ENCODE measurements around the gene GLTP. TPM values are rescaled to one million over a fixed set of nuclear protein-coding genes. Genes with fewer than 3 reads are reported as not detected.

The GLTP gene
- total and polyA plus RNA-seq, 2 of the 4 experiments (the other 2 are of a cell fraction): 34.4 to 58.4 TPM

DNA sequence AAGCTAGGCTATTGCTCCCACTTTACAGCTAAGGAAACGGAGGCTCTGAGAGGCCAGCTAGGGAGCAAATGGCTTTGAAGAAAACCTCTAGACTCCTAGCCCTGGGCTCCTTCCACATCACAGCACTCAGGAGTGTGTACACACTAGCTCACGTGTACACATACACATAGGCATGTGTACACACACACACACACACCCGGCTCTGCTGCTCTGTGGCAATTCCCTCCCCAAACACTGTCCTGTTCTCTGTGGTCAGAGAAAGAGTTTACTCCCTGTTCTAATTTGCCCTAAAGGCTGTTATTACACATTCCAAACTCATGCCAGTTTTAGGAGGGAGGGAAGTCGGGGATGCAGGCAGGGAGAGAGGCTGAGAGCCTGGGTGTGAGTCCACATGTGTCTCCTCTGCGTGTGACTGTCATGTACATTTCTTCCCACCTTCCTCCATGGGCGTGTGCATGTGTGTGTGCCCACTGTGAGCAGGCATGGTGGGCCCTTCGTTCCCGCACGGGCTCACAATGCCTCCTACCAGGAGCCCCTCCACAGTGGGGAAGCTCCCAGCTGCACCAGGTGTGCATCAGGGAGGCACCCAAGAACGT, 61.3 kb downstream of the GLTP start:
- WGBS, 2 experiments (ENCODE audit: extremely low coverage in 2 of 2, insufficient read length in 1 of 2): 50% methylated on average over 1 of the region's 10 CpGs; no CpG with 5 or more reads in 1 of the 2 experiments
- in situ Hi-C loops (cut with MboI; ENCODE audit: low sequenced_read_pairs): no loop called here

More for the DNA sequence above, 61.3 kb downstream of the GLTP start:
- no peak overlapping the region for H2BK15ac ChIP-seq (ENCODE audit: low read depth, low read length)
- H2BK5ac ChIP-seq (ENCODE audit: low read depth, low read length, poor library complexity, severe bottlenecking): no peak overlapping the region
- no peak overlapping the region for H3K18ac ChIP-seq (ENCODE audit: low read depth, low read length)
- no peak overlapping the region for H4K91ac ChIP-seq (ENCODE audit: insufficient read depth, low read depth, low read length)
- intact Hi-C loops (cut with micrococcal nuclease): no loop called here
- H4K20me1 ChIP-seq (ENCODE audit: insufficient read depth, low read length): peaks cover 6% of the 10 kb centered on the region
- no peak overlapping the region for H3K56ac ChIP-seq (ENCODE audit: extremely low read depth, insufficient read depth, low read length)
- H3K9me1 ChIP-seq (ENCODE audit: insufficient read depth, low read length): peaks cover 3% of the 10 kb centered on the region; the same call in 1 of the 2 replicates
- peak overlapping the region; percentile 74 for H2AK9ac ChIP-seq (replicated peaks; ENCODE audit: low read depth, low read length, poor library complexity)
- CTCF ChIA-PET: interaction anchor here (1.1 kb wide), 1 partner anchor 26 kb away, joined by 3 read pairs; no protein-coding TSS in a partner anchor
- no peaks in the 10 kb centered on the region for H3K36me3 ChIP-seq (ENCODE audit: control insufficient read depth, insufficient read depth, low read length)
- H3K27ac ChIP-seq (ENCODE audit: insufficient read depth, low read length): no peak overlapping the region
- H3K9ac ChIP-seq (ENCODE audit: low read depth, low read length): no peak overlapping the region
- H3K4me3 ChIP-seq (ENCODE audit: insufficient read depth, low read depth, low read length): no peak overlapping the region
- H3K79me1 ChIP-seq (ENCODE audit: low read depth in 1 of 2, low read length in 2 of 2): no peaks in the 10 kb centered on the region
- no peak overlapping the region for H2BK20ac ChIP-seq (ENCODE audit: low read depth, low read length)
- peak overlapping the region; percentile 60 for H2AFZ ChIP-seq (replicated peaks; ENCODE audit: low read length, poor library complexity)
- H4K5ac ChIP-seq (ENCODE audit: low read depth, low read length): no peak overlapping the region
- peak; percentile 52 for DNase-seq
- no TSS peak for BruUV-seq (replicated peaks)
- H3K4me2 ChIP-seq (ENCODE audit: low read depth, low read length): no peak overlapping the region
- no peaks in the 10 kb centered on the region for H3K27me3 ChIP-seq (ENCODE audit: control insufficient read depth, insufficient read depth, low read length)
- H3K23ac ChIP-seq (ENCODE audit: low read depth, low read length): 0 out of 2 replicates have a peak overlapping the region, but pooled peaks have one; percentile 52
- ATAC-seq (ENCODE audit: low read depth): peak; percentile 90
- H3K14ac ChIP-seq (replicated peaks; ENCODE audit: low read depth, low read length): no peak overlapping the region
- no peak for TF ChIP-seq RFX5 (IDR thresholded peaks at IDR 0.05; ENCODE audit: low read depth, low read length)
- TF ChIP-seq, protein P1, sequence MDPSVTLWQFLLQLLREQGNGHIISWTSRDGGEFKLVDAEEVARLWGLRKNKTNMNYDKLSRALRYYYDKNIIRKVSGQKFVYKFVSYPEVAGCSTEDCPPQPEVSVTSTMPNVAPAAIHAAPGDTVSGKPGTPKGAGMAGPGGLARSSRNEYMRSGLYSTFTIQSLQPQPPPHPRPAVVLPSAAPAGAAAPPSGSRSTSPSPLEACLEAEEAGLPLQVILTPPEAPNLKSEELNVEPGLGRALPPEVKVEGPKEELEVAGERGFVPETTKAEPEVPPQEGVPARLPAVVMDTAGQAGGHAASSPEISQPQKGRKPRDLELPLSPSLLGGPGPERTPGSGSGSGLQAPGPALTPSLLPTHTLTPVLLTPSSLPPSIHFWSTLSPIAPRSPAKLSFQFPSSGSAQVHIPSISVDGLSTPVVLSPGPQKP (IDR thresholded peaks at IDR 0.05; ENCODE audit: borderline replicate concordance, low read depth, low read length): no peak
- TF ChIP-seq, protein P2, sequence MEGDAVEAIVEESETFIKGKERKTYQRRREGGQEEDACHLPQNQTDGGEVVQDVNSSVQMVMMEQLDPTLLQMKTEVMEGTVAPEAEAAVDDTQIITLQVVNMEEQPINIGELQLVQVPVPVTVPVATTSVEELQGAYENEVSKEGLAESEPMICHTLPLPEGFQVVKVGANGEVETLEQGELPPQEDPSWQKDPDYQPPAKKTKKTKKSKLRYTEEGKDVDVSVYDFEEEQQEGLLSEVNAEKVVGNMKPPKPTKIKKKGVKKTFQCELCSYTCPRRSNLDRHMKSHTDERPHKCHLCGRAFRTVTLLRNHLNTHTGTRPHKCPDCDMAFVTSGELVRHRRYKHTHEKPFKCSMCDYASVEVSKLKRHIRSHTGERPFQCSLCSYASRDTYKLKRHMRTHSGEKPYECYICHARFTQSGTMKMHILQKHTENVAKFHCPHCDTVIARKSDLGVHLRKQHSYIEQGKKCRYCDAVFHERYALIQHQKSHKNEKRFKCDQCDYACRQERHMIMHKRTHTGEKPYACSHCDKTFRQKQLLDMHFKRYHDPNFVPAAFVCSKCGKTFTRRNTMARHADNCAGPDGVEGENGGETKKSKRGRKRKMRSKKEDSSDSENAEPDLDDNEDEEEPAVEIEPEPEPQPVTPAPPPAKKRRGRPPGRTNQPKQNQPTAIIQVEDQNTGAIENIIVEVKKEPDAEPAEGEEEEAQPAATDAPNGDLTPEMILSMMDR (conservative IDR thresholded peaks at IDR 0.05; ENCODE audit: low read depth, low read length): no peak
- TF ChIP-seq CEBPB (IDR thresholded peaks at IDR 0.05; ENCODE audit: low read depth, low read length): peak; percentile 52; the same call in 1 of the 2 replicates
- no peak for TF ChIP-seq CHD1 (IDR thresholded peaks at IDR 0.05; ENCODE audit: low read depth, low read length)
- no peak for TF ChIP-seq NFE2L2 (IDR thresholded peaks at IDR 0.05; ENCODE audit: low read depth, low read length)
- no peak for TF ChIP-seq FOS (IDR thresholded peaks at IDR 0.05; ENCODE audit: low read depth, low read length)
- TF ChIP-seq MXI1 (IDR thresholded peaks at IDR 0.05; ENCODE audit: borderline replicate concordance, low read depth, low read length): no peak
- TF ChIP-seq, protein P3, sequence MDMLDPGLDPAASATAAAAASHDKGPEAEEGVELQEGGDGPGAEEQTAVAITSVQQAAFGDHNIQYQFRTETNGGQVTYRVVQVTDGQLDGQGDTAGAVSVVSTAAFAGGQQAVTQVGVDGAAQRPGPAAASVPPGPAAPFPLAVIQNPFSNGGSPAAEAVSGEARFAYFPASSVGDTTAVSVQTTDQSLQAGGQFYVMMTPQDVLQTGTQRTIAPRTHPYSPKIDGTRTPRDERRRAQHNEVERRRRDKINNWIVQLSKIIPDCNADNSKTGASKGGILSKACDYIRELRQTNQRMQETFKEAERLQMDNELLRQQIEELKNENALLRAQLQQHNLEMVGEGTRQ (IDR thresholded peaks at IDR 0.05; ENCODE audit: low read depth, low read length): no peak
- no peak for TF ChIP-seq MAFK (IDR thresholded peaks at IDR 0.05; ENCODE audit: low read depth, low read length)
- TF ChIP-seq POLR2A (IDR thresholded peaks at IDR 0.05; ENCODE audit: low read depth, low read length): no peak
- TF ChIP-seq MAZ (IDR thresholded peaks at IDR 0.05; ENCODE audit: borderline replicate concordance, low read depth, low read length): peak; percentile 29; the same call in 1 of the 2 replicates
- no peak for TF ChIP-seq RCOR1 (IDR thresholded peaks at IDR 0.05; ENCODE audit: insufficient replicate concordance, low read length)
- no peak for TF ChIP-seq RAD21 (IDR thresholded peaks at IDR 0.05; ENCODE audit: low read length)
- TF ChIP-seq BHLHE40 (IDR thresholded peaks at IDR 0.05; ENCODE audit: low read depth, low read length): peak; percentile 27; the same call in 1 of the 2 replicates
- no peak for TF ChIP-seq SMC3 (IDR thresholded peaks at IDR 0.05; ENCODE audit: low read depth, low read length)
- POLR2A ChIA-PET (ENCODE audit: unreplicated experiment): no interaction called here
- dilution Hi-C loops (cut with HindIII; ENCODE audit: low sequenced_read_pairs, unreplicated experiment): no loop called here
- H3K4ac ChIP-seq (ENCODE audit: low read depth, low read length): no peak overlapping the region
- H3K9me3 ChIP-seq (ENCODE audit: control insufficient read depth, insufficient read depth, low read length): no peaks in the 10 kb centered on the region
- no peak overlapping the region for H2AK5ac ChIP-seq (ENCODE audit: low read depth, low read length)
- H3K4me1 ChIP-seq (ENCODE audit: control insufficient read depth, insufficient read depth, low read length): peaks cover 2% of the 10 kb centered on the region; the same call in 1 of the 2 replicates
- no peak overlapping the region for H2BK120ac ChIP-seq (ENCODE audit: low read depth, low read length)
- H4K8ac ChIP-seq (ENCODE audit: low read depth in 2 of 2, low read length in 2 of 2): no peak overlapping the region
